HL-60 (cell line): Measurements from ENCODE around the gene TMEM215.
A peak's percentile ranks its signal among the peaks of the same experiment; 100 is the strongest.

Experiments
- DNase-seq, 2 experiments: peaks; one replicate each; pipeline ENCODE4 v3.0.0-alpha.2; 2010 to 2020; ENCODE audit warnings: low read depth in 1 of 2, low spot score in 1 of 2
- H3K27ac ChIP-seq: fragments of 250-450 bp; sonication (Bioruptor Pico); replicated peaks from 2 replicates; pipeline ENCODE4 v1.5.1; 2020; ENCODE audit warnings: mild to moderate bottlenecking, moderate library complexity
- H3K27me3 ChIP-seq: fragments of 250-450 bp; sonication (Bioruptor Pico); 2 replicates; pipeline ENCODE4 v1.5.1; 2021; ENCODE audit warnings: mild to moderate bottlenecking, moderate library complexity; ENCODE audit not compliant: insufficient read depth, poor library complexity, severe bottlenecking
- H3K4me3 ChIP-seq: replicated peaks from 2 replicates; pipeline ENCODE4 v1.5.1; 2011; ENCODE audit warnings: mild to moderate bottlenecking, control low read depth, low read length; ENCODE audit not compliant: insufficient read depth
- CTCF ChIP-seq: IDR thresholded peaks from one replicate; pipeline ENCODE4 v1.5.1; 2011; ENCODE audit warnings: low read length, control low read depth, inconsistent platforms; ENCODE audit not compliant: insufficient read depth
- GABPA ChIP-seq: IDR thresholded peaks from 2 replicates; pipeline ENCODE4 v1.6.1; 2012; ENCODE audit warnings: low read depth
- POLR2AphosphoS5 ChIP-seq: IDR thresholded peaks from 2 replicates; pipeline ENCODE4 v1.6.1; 2012; ENCODE audit warnings: low read depth
- REST ChIP-seq: IDR thresholded peaks from 2 replicates; pipeline ENCODE4 v1.6.1; 2012; ENCODE audit warnings: low read depth; ENCODE audit not compliant: insufficient replicate concordance
- SPI1 ChIP-seq: IDR thresholded peaks from 2 replicates; pipeline ENCODE4 v1.6.1; 2012; ENCODE audit warnings: low read depth, mild to moderate bottlenecking, borderline replicate concordance
- long read RNA-seq: library from polyadenylated mRNA; unstranded; transcript quantifications from one replicate; pipeline ENCODE4 v2.0.0, GENCODE V29; 2020

TMEM215 gene
- long read RNA-seq = 0 reads

GRCh38 chr9:32783168-32783891 is at the start of gene TMEM215:
Gene TMEM215, plus strand, starts transcription at chr9:32783540. Its CDS starts 644 bp downstream, at chr9:32784184.
- Histone ChIP-seq H3K27ac (no peak within 1 kb of the TSS), H3K4me3 (peak within 1 kb of the TSS; percentile 22), H3K27me3 (peaks cover 57% of the 10 kb centered on the region)
- peak in 1 of 2 experiments; percentile 3 for DNase-seq
- TF ChIP-seq REST (no peak), SPI1 (no peak), CTCF (no peak), POLR2AphosphoS5 (no peak), GABPA (no peak)

- DNase-seq = no peak
- H3K4me3 ChIP-seq = no peak overlapping the region
- H3K27ac ChIP-seq = no peak overlapping the region
- no peak for TF ChIP-seq GABPA
- no peak for TF ChIP-seq CTCF
- TF ChIP-seq SPI1 = no peak
- no peak for TF ChIP-seq REST
- no peak for TF ChIP-seq POLR2AphosphoS5
- peaks cover 2% of the 10 kb centered on the region for H3K27me3 ChIP-seq
Observed at GRCh38 chr9:32735476-32735875, 47.9 kb upstream of the TMEM215 start.

GRCh38 chr9:32737378-32737777 is 46.0 kb upstream of the TMEM215 start:
- peaks cover 2% of the 10 kb centered on the region for H3K27me3 ChIP-seq
- no peak overlapping the region for H3K27ac ChIP-seq
- no peak for DNase-seq
- TF ChIP-seq REST (no peak), POLR2AphosphoS5 (no peak), SPI1 (no peak), GABPA (no peak), CTCF (no peak)
- no peak overlapping the region for H3K4me3 ChIP-seq
